PC-9 (cell line): ENCODE data around the gene SF1.

ENCODE experiments used
- EZH2 ChIP-seq: fragments of 200-600 bp; sonication (generic); IDR thresholded peaks from 2 replicates; pipeline ENCODE4 v1.8.0; 2017; ENCODE audit warnings: antibody characterized with exemption, low read depth
- TF ChIP-seq, protein P1 (sequence below): fragments of 200-600 bp; sonication (generic); conservative IDR thresholded peaks from 2 replicates; pipeline ENCODE4 v1.6.1; 2017; ENCODE audit warnings: mixed run types, antibody characterized with exemption, mild to moderate bottlenecking, moderate library complexity

DNA sequence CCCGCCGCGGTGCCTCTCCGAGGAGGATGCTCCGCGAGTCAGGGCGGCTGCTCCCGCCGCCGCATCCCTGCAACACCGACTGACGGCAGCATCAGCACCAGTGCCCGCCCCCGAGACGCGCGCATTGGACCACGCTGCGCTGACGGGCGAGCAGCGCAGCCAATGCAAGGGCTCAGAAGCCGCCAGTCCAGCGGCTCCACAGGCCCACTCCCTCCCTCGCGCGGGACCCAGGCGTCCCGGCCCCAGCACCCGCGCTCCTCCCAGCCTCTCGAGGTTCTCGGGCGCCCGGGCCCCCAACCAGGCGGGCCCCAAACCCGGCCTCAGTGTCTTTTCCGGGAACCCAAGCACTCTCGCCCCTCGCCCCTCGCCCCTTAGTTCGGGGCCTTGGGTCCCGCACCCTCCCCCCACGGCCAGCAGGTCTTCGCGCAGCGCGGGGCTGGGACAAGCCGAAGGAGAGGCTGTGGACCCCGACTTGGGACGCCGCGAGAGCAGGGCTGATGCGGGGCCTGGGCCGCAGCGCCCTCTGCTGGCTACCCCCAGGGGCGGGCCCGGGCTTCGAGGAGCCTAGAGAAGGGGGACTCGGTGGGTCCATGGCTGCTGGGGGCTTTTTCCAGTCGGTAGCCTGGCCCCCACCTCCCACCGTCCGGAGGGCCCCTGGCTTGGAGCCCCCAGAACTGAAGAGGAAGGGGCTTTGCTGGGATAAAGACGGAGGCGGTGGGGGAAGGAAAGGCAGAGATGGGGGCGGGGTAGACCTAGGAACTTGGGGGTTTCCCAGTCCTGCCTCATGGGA is 55.0 kb downstream of the SF1 start, which contains the start of gene NRXN2:
- TF ChIP-seq, protein P1, sequence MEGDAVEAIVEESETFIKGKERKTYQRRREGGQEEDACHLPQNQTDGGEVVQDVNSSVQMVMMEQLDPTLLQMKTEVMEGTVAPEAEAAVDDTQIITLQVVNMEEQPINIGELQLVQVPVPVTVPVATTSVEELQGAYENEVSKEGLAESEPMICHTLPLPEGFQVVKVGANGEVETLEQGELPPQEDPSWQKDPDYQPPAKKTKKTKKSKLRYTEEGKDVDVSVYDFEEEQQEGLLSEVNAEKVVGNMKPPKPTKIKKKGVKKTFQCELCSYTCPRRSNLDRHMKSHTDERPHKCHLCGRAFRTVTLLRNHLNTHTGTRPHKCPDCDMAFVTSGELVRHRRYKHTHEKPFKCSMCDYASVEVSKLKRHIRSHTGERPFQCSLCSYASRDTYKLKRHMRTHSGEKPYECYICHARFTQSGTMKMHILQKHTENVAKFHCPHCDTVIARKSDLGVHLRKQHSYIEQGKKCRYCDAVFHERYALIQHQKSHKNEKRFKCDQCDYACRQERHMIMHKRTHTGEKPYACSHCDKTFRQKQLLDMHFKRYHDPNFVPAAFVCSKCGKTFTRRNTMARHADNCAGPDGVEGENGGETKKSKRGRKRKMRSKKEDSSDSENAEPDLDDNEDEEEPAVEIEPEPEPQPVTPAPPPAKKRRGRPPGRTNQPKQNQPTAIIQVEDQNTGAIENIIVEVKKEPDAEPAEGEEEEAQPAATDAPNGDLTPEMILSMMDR, result peak; percentile 99
- TF ChIP-seq EZH2, result no peak
